HG02885 (cell line): ENCODE measurements around the gene NEK8.
"Not testable (repeated sequence)": the region's sequence is repeated elsewhere in the genome, so short reads cannot be mapped to it uniquely, and the experiment has no call there.

Experiments
- ATAC-seq: cut with Tn5 transposase; IDR thresholded peaks from one replicate; pipeline ENCODE4 v1.9.1; 2021; ENCODE audit warnings: mild to moderate bottlenecking; ENCODE audit not compliant: unreplicated experiment, poor library complexity

The NEK8 gene

DNA sequence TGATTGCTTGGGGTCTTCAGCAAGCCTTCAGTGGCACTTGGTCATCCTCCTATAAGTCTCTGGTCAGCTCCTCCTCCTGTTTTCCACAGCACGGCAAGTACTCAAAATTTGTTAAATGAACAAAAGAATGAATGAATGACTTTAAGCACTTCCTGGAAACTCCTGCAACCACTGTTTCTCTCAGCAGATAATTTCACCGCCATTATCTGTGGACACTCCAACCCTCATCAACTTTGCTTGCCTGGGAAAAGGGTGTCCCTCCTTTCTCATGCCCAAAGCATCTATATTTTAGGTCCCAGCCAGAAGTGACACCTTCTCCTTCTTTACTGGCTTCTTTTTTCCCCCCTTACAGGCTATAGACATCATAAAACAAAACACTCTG is 21.3 kb upstream of the NEK8 start:
- ATAC-seq: no peak

DNA sequence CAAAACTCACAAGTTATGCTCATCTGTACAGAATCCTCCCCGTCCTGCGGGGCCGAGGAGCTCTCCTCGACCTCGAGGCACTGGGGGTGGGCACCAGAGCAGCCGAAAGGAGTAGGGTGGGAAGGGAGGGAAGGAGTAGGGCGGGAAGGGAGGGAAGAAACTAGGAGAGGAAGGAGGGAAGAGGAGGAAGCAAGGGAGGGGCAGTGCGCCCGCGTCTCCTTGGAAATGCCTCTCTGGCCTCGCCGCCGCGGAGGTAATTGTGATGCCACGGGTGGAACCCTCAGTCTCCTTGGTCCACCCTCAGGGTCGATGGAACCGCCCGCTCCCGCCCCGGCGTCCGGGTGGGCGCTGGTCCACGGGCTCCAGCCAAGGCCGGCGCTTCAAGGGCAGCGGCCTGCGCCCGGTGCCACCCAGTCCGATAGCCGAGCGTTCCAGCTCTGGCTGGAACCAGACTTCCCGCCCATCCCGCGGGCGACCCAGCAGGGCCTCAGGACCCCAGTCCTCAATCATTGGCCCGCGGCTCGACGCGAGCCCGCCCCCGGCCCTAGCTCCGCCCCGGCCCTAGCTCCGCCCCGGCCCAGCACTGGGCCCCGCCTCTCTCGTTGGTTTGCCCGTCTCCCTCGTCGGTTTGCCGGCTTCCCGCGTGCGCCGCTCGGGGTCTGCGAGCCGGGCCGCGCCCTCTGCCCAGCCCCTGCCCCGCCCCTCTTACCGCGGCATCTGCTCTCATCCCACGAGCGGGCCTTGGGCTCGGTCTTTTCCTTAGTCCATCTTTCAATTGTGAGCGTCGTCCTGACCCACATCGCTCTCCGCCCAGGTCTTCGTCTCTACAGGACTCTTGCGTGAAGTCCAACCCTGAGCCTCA is 17.5 kb upstream of the NEK8 start:
- peak; percentile 83 for ATAC-seq

DNA sequence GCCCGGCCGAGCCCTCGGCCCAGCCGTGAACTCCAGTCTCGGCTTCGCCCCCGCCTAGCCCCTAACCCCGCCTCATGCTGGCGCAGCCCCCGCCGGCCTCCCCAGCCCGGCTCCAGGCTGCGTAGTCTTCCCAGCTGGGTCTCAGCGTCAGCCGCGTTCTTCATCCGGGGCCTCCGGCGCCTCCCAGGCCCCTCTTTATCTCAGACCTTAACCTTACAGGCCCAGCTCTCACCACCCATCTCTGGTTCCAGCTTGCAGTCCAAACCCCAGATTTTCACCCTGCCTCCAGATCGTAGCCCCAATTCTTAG is 16.9 kb upstream of the NEK8 start, which contains the start of gene PROCA1:
PROCA1 (minus strand) TSS at position 166 of the 309 bp plus-strand sequence. CDS start 228 bp downstream, outside the sequence.
- ATAC-seq: peak; percentile 17

GRCh38 chr17:28712032-28712704 is 16.4 kb upstream of the NEK8 start:
- no peak for ATAC-seq

DNA sequence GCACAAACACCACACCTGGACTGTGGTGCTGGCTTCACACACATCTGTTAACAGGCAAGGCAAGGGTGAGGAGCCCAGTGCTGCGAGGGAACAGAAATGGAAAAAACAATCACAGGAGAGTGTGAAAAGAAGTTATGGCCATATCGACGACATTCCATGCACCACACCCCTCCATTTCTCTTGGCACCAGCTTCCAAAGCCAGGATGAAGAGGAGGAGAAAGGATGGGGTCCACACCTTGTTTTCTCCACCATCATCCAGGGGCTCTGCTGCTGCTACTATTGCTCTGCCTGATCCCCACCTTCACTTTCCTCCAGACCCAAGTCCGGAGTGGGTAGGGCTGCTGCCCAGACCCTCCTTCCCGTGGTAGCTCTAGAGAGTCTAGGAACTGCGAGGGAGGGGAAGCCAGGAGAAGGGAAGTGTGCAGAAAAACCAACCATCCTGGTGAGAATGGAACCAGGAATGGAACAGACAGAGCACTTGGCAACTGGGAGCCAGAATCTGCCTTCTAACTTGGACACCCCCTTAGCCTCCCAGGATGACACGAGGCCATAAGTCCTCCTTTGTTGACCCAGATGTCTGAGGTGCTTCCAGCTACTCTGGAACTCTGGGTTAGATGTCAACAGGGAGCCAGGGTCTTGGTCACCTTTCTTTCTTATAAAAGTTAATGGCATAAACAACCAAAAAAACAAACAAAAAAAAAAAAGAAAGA is 15.7 kb upstream of the NEK8 start:
- ATAC-seq: no peak

DNA sequence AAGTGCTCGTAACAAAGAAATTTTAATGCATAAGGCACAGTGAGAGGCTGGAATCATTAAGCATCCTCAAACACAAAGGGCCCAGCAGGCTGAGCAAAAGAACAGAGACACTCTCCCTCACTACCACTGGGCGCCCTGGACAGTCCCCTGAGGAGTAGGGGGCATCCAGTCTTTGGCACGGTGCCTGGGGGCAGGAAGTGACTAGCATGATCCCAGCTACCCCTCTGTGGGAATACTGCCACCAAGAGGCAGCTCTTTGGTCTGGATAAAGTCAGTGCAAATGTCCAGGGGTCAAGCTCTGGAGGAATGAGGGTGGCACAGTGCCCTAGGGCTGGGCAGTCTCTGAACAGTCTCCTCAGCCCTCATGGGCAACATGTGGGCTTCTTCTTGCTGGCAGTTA is 14.3 kb upstream of the NEK8 start:
- ATAC-seq: no peak

- ATAC-seq: no peak
Measured at GRCh38 chr17:28715217-28715616, 13.4 kb upstream of the NEK8 start.

DNA sequence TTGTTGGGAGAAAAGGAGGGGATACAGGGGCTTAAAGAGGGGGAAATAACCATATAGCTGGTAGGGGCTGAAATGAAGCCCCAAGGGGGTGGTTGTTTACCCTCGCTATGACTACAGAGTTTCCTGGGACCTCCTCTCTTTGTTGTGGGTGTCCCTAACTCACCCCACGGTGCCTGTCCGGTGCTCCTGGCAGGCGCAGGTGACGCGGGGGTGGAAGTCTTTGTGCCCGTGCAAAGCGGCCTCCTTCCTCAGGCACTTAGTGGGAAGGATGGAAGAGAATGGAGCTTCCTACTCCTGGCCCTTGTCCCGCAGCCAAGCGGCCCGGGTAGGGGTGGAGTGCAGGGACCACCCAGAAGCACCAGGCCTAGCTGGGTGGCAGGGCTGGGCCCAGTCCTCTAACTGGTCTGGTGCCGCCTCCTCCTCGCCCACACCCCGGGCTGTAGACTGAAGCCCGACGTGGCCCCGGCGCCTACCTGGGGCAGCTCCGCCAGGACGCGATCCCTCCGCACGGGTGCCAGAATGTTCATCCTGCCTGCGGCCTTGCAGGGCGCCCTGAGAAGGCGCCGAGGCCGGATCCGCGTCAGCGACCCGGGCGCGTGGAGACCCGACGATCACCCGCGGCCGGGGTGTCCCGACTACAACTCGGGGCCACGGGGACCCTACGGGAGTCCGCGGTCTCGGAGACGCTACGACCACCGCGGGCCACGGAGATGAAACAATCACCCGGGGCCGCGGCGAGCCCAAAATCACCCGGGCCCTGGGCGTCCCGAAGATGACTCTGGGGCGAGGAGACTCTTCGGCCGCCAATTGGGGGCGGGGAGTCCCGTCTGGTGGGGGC is 11.6 kb upstream of the NEK8 start:
- ATAC-seq: no peak

- ATAC-seq: no peak
Measured at GRCh38 chr17:28717578-28718332, 10.8 kb upstream of the NEK8 start, which contains the start of gene RAB34. RAB34 (minus strand) TSS chr17:28717868; CDS start chr17:28717266, 602 bp downstream.

DNA sequence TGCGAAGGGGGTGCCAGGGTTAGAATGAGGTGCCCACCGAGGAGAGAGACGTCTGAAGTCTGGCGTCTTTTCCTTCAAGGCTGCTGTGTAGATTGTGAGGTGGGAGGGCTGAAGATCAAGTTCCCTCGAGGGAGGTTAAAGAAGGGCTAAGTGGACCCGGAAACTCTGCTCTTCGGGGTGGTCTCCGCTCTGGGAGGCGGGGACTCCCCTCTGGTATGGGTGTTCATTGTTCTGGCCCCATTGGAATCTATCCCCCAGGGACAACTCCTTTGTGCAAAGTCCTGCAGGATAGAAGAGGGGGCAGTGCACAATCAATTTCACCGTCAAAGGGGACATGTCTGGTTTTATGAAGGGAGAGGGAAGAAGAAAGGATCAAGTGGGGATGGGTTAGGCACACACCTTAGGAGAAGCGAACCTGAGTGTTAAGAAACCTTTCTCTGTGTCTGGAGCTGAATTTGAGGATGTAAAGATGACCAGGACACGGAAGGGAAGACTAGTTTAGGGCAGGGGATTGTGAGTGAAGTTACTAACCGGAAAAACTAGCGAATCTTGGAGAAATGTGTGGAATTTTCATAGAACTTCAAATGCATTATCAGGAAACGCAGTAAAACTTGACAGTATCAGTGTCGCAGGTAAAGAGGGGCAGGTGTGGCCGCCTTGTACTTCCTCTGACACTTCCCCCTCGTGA is 10.1 kb upstream of the NEK8 start:
- ATAC-seq: no peak

DNA sequence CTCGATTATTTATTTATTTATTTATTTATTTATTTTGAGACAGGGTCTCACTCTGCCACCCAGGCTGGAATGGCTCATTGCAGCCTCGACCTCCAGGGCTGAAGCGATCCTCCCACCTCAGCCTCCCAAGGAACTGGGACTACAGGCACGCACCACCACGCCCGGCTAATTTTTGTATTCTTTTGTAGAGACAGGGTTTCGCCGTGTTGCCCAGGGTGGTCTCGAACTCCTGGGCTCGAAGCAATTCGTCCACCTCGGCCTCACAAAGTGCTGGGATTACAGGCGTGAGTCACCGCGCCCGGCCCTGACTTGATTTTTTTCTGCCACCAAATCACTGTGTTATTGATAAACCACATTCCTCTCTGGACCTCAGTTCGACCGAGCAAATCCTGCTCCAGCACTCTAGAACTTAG is 9.6 kb upstream of the NEK8 start:
- ATAC-seq: no peak

GRCh38 chr17:28720247-28720996 is 8.2 kb upstream of the NEK8 start:
- no peak for ATAC-seq

- ATAC-seq: not testable (repeated sequence)
Measured at GRCh38 chr17:28720997-28721329, 7.6 kb upstream of the NEK8 start.

GRCh38 chr17:28722417-28723158 is 6.0 kb upstream of the NEK8 start:
- ATAC-seq: no peak

DNA sequence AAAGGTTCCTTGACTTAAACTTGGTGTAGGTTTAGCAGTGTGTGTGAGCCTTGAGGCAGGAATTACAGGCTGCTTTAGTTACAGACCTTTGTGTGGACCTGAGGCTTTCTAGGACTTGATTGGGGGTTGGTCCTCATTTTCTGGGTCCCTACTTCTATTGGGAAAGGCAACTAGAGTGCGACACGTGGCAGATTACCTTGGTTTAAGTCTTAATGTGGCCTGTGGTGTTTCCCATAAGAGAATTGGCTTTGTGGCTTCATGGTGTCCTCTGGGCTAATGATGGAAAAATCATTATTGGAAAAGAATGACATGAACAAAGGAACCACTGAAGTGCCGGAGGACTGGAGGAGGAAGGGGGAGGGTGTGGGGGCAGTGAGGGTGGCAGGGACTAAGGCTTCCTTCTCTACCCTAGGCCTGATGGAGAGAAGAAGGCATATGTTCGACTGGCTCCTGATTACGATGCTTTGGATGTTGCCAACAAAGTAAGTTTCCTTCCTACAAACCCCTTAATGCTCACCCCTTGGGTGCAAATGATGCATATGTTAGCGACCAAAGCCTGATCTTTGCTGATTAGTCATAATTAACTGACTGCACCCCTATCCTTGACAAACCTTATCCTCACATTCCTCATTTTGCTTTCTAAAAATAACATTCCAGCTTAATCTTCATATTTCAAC is 5.3 kb upstream of the NEK8 start:
- no peak for ATAC-seq

DNA sequence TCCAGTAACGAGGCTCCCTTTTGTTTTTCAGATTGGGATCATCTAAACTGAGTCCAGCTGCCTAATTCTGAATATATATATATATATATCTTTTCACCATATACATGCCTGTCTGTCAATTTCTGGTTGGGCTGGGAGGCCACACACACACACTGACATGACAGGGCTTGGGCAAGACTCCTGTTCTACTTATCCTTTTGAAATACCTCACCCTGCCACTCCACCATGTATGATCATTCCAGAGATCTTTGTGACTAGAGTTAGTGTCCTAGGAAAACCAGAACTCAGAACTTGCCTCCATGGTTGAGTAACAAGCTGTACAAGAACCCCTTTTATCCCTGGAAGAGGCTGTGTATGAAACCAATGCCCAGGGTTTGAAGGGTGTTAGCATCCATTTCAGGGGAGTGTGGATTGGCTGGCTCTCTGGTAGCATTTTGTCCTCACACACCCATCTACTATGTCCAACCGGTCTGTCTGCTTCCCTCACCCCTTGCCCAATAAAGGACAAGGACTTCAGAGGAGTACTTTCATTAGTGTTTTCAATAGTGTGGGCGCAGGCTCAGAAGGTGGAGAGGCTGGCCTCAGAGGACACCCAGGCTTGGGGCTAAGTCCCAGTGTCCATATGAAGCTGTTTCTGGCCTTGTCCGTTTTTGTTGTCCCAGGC is 4.6 kb upstream of the NEK8 start:
- ATAC-seq: not testable (repeated sequence)
